GM12878 (cell line): ENCODE measurements around the gene BIRC6. TPM values are rescaled to one million over a fixed set of nuclear protein-coding genes. Genes with fewer than 3 reads are reported as not detected.

Experiments used
- BRCA1 ChIP-seq: IDR thresholded peaks from 2 replicates; pipeline ENCODE4 v1.6.1; 2011; ENCODE audit warnings: low read depth, low read length, improper control_type of control experiment
- CEBPZ ChIP-seq: fragments of 150-350 bp; IDR thresholded peaks from 2 replicates; pipeline ENCODE4 v1.6.1; 2016; ENCODE audit warnings: low read depth, low read length
- EP300 ChIP-seq, 2 experiments: fragments of 150-350 bp in 1 of 2; IDR thresholded peaks; 2 replicates each; pipeline ENCODE4 v1.6.1; 2011 to 2012; ENCODE audit warnings: low read depth in 2 of 2, low read length in 2 of 2, borderline replicate concordance in 1 of 2, improper control_type of control experiment in 1 of 2, inconsistent platforms in 1 of 2; ENCODE audit not compliant: control insufficient read depth in 1 of 2
- JUNB ChIP-seq: IDR thresholded peaks from 2 replicates; pipeline ENCODE4 v1.6.1; 2016; ENCODE audit warnings: antibody characterized with exemption, mild to moderate bottlenecking
- KDM1A ChIP-seq: fragments of 200-600 bp; sonication (generic); IDR thresholded peaks from 2 replicates; pipeline ENCODE4 v1.6.1; 2016; ENCODE audit warnings: borderline replicate concordance
- NFIC ChIP-seq: IDR thresholded peaks from 2 replicates; pipeline ENCODE4 v1.6.1; 2012; ENCODE audit warnings: low read depth, mild to moderate bottlenecking, inconsistent platforms, low read length, moderate library complexity
- NKRF ChIP-seq: fragments of 450-650 bp; conservative IDR thresholded peaks from 2 replicates; pipeline ENCODE4 v1.6.1; 2017; ENCODE audit warnings: mild to moderate bottlenecking, moderate library complexity
- SREBF2 ChIP-seq: IDR thresholded peaks from 2 replicates; pipeline ENCODE4 v1.6.1; 2012; ENCODE audit warnings: mild to moderate bottlenecking, low read length
- YY1 ChIP-seq: IDR thresholded peaks from 2 replicates; pipeline ENCODE4 v1.6.1; 2011; ENCODE audit warnings: low read depth, mild to moderate bottlenecking, low read length
- ZBTB11 ChIP-seq: fragments of 450-650 bp; formaldehyde crosslinking; IDR thresholded peaks from 2 replicates; pipeline ENCODE4 v1.5.0; 2022; ENCODE audit warnings: mild to moderate bottlenecking, missing genetic modification characterization
- ZNF217 ChIP-seq: fragments of 450-650 bp; IDR thresholded peaks from 2 replicates; pipeline ENCODE4 v1.6.1; 2017; ENCODE audit warnings: antibody characterized with exemption, mild to moderate bottlenecking
- ZNF687 ChIP-seq: fragments of 450-650 bp; IDR thresholded peaks from 2 replicates; pipeline ENCODE4 v1.6.1; 2017; ENCODE audit warnings: mild to moderate bottlenecking, moderate library complexity
- ZZZ3 ChIP-seq: IDR thresholded peaks from 2 replicates; pipeline ENCODE4 v1.6.1; 2011; ENCODE audit warnings: low read depth; ENCODE audit not compliant: control insufficient read depth, insufficient read length
- polyA plus RNA-seq, 11 experiments: library from polyadenylated mRNA; depleted of rRNA in 4 of 11; unstranded in 6 of 11; stranded (reverse) in 5 of 11; fragments of >200 nt; fragmentation: Nextera tagmentation in 4 of 11; fragmentation: Illumina TruSeq in 1 of 11; extraction: Ambion mirVana in 4 of 11; extraction: Trizol in 1 of 11; gene quantifications; 1 replicate in 1 of 11; 2 replicates in 10 of 11; pipeline versions ENCODE4 v1.2.1 to v1.2.3, GENCODE V29; 2011 to 2016; ENCODE audit warnings: inconsistent platforms in 2 of 11, missing spikeins in 2 of 11, low read depth in 1 of 11
- total RNA-seq, 4 experiments: library from RNA; depleted of rRNA in 3 of 4; stranded (reverse); fragments of >200 nt in 3 of 4; fragmentation: Illumina TruSeq in 1 of 4; extraction: Trizol in 1 of 4; gene quantifications; 2 replicates each; pipeline versions ENCODE4 v1.2.1 to v1.2.3, GENCODE V29; 2013 to 2021

The BIRC6 gene
- total and polyA plus RNA-seq, 10 of the 15 experiments (the other 5 are each of a cell fraction or from before 2014, with no cell fraction given): 18.8 to 118 (median 55.0) TPM

GRCh38 chr2:32627814-32628579 lies 271.2 kb downstream of the BIRC6 start, which contains the start of gene TTC27 (continued):
- TF ChIP-seq CEBPZ (no peak), ZZZ3 (no peak), ZNF687 (peak; percentile 82; the same call in 1 of the 2 replicates), YY1 (peak; percentile 99), NKRF (peak; percentile 100), ZNF217 (no peak), EP300 (IDR thresholded peaks at IDR 0.05; ENCODE audit: borderline replicate concordance in 1 of 2, control insufficient read depth in 1 of 2, low read depth in 2 of 2, low read length in 2 of 2) (no peak), SREBF2 (no peak), NFIC (peak; percentile 36; the same call in 1 of the 2 replicates), JUNB (no peak), BRCA1 (no peak), ZBTB11 (CRISPR knock-in tag) (no peak), KDM1A (no peak)
